Activated T-cell treated with anti-CD3 and anti-CD28 coated beads, Interleukin-2, amount 50 U/mL, for 72 hours (primary cell): ENCODE results near the gene WWOX. TPM values are rescaled to one million over a fixed set of nuclear protein-coding genes. Genes with fewer than 3 reads are reported as not detected.
"Not testable (repeated sequence)": the region's sequence is repeated elsewhere in the genome, so short reads cannot be mapped to it uniquely, and the experiment has no call there.

Experiments used
- ATAC-seq, 2 donors: fragments of 150-1000 bp; cut with Tn5 transposase; replicated peaks in 1 of 2; 2 replicates each; pipeline ENCODE4 v1.10.0; 2021; ENCODE audit warnings: moderate library complexity in 2 of 2, mild to moderate bottlenecking in 1 of 2
- DNase-seq, 2 donors: peaks; one replicate each; pipeline ENCODE4 v3.0.0; 2021 to 2022; ENCODE audit warnings: mixed read lengths in 1 of 2
- H3K27ac Mint-ChIP-seq: one replicate; pipeline ENCODE4 v1.8.0; 2022; ENCODE audit warnings: mild to moderate bottlenecking, moderate library complexity, mixed read lengths
- H3K27me3 Mint-ChIP-seq: one replicate; pipeline ENCODE4 v1.8.0; 2022; ENCODE audit warnings: low read depth, mixed read lengths
- H3K36me3 Mint-ChIP-seq, 2 donors: one replicate each; pipeline ENCODE4 v1.8.0; 2022; ENCODE audit warnings: mixed read lengths in 2 of 2, mild to moderate bottlenecking in 1 of 2; ENCODE audit not compliant: insufficient read depth in 2 of 2
- H3K4me1 Mint-ChIP-seq: one replicate; pipeline ENCODE4 v1.8.0; 2022; ENCODE audit warnings: low read depth, mixed read lengths
- H3K4me3 Mint-ChIP-seq, 2 donors: one replicate each; pipeline ENCODE4 v1.8.0; 2022; ENCODE audit warnings: mild to moderate bottlenecking in 2 of 2, mixed read lengths in 2 of 2, moderate library complexity in 2 of 2
- H3K9me3 Mint-ChIP-seq, 2 donors: one replicate each; pipeline ENCODE4 v1.8.0; 2022; ENCODE audit warnings: mixed read lengths in 2 of 2
- total RNA-seq, 2 donors: library from RNA; stranded (reverse); gene quantifications; one replicate each; pipeline ENCODE4 v1.2.3, GENCODE V29; 2022

WWOX gene
- total RNA-seq, 2 donors from 2014 or later = 21.2 to 21.5 TPM

DNA sequence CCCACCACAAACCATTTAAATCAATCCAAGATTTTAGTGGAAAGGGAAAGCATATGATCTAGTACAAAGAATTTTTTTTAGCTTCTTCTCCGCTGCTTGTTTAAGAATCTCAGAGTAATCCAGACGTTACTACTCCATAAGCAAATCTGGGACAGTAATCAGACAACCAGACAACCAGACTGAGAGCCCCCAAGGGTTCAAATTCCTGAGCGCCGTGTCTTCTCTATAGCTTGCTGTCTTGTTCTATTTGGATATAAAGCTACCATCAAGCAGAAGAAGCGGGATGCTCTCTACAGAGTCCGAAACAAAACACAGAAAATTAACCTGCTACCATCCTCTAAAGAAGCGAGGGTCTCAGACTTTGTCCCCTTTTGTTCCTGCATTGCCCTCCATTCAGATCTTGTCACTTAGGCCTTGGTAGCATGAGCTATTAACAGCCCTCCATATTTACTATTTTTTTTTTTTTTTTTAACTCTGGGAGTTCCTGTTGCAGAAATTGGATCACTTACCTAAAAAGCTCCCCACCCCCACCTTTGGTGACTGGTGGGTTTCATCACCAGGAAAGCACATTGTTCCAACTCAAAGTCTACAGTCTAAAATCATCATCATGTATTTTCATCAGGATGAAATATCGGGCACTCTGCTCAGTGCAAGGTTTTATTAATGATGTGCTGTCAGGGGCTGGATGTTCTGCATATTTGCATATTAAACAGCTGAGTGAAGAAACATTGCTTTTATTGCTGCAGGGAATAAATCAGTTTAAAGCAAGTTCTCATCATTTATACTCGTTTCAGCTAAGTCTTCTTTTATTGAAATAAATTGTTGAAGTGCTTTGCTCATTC lies 576.7 kb downstream of the WWOX start:
- Mint-ChIP-seq H3K27me3 (no peaks in the 10 kb centered on the region), H3K4me1 (no peaks in the 10 kb centered on the region), H3K4me3 (no peak overlapping the region), H3K9me3 (no peaks in the 10 kb centered on the region), H3K27ac (no peak overlapping the region), H3K36me3 (no peaks in the 10 kb centered on the region)
- DNase-seq (no peak), ATAC-seq (no peak)

DNA sequence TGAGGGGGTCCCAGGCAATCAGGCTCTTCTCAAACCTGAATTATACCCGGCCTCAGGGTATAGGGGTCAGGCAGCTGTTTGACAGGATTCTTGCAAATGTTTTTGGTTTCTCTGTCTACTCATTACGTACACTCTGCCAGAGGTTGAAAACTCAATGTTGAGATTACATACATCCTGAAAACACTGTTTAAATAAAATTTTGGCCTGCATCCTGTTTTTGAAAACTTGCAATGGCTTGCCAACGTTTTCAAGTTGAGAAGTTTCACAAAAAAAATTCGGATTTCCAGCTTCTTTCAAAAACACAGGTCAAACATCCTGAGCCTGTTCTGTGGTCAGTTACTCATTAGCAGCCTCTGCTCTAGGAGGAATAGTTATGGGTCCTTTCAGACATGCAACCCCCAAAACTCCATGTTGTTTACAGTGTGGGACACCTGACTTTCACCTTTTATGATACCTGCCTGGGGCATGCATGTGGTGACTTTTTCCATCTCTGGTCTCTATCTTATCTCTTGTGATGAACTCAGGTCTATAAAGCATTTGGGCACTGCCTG lies 577.8 kb downstream of the WWOX start:
- ATAC-seq = no peak

DNA sequence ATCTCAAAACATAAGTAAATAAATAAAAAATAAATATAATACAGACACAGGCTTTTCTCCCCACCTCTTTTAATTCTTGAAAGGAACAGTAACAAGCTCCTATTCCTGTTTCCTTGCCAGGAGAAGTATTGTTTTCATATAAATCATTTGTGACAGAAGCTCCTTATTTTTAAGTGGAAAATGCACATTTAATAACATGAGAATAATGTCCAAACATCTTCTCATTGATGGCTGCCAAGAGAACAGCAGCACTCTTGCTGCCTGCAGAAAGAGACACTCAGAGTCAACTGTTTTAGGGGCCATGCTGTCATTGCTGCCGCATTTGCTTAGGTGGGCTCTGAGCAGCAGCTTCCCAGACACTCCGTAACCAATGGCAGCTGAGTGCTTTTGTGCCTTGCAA lies 580.1 kb downstream of the WWOX start:
- Mint-ChIP-seq H3K4me3 (no peak overlapping the region), H3K9me3 (no peaks in the 10 kb centered on the region), H3K27ac (no peak overlapping the region), H3K4me1 (no peaks in the 10 kb centered on the region), H3K27me3 (no peaks in the 10 kb centered on the region), H3K36me3 (no peaks in the 10 kb centered on the region)
- ATAC-seq (no peak), DNase-seq (no peak)

More for the DNA sequence above, 577.8 kb downstream of the WWOX start:
- DNase-seq = no peak
- no peaks in the 10 kb centered on the region for H3K9me3 Mint-ChIP-seq
- H3K4me3 Mint-ChIP-seq = no peak overlapping the region
- no peaks in the 10 kb centered on the region for H3K27me3 Mint-ChIP-seq
- no peaks in the 10 kb centered on the region for H3K36me3 Mint-ChIP-seq
- no peak overlapping the region for H3K27ac Mint-ChIP-seq
- no peaks in the 10 kb centered on the region for H3K4me1 Mint-ChIP-seq

DNA sequence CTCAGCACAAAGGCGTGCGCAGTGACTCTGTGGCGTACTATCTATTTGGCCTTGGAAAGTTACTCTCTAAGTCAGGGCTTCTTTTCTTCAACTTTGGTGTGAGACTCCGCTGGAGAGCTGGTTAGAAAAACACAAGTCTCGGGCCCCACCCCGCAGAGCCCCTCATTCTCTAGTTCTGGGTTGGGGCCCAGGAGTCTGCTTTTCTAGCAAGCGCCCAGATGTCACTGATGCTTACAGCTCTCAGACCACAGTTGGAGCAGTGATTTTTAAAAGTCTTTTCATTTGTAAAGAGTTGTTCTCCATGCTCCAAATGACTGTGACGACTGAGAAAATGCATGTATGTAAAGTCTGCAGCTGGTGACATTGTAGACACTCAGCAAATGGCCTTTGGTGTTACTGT lies 582.3 kb downstream of the WWOX start:
- ATAC-seq (no peak), DNase-seq (no peak)
- Mint-ChIP-seq H3K9me3 (no peaks in the 10 kb centered on the region), H3K36me3 (no peaks in the 10 kb centered on the region), H3K27ac (no peak overlapping the region), H3K4me3 (no peak overlapping the region), H3K4me1 (no peaks in the 10 kb centered on the region), H3K27me3 (no peaks in the 10 kb centered on the region)

DNA sequence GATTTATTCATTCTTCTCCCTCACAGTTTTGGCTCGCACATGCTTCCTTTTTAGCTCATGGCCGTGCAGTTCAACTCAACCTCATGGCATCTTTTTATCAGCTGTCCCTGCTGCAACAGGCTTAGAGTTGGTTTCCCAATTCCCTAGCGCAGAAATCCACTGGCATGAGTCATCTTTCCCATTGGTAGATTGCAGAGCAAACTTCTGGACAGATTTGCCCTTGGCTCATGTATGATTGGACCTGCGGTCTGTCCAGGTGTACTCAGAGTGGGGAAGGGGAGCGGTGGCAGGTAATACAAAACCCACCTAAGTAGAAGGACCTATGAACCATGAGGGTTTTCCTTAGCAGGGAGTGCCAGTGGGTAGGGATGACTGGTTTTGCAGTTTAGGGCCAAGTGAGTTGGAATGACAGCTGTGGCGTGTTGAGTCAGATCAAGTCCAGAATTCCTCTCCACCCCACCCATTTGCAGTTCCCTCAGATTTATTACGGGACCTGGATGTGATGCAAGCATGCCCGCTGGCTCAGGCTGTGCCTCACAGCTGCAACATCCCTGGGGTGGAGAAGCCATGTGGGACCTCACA lies 584.7 kb downstream of the WWOX start:
- H3K36me3 Mint-ChIP-seq = no peaks in the 10 kb centered on the region
- H3K27ac Mint-ChIP-seq = no peak overlapping the region
- H3K4me3 Mint-ChIP-seq = no peak overlapping the region
- H3K4me1 Mint-ChIP-seq = no peaks in the 10 kb centered on the region
- H3K27me3 Mint-ChIP-seq = no peaks in the 10 kb centered on the region
- ATAC-seq = no peak
- no peak for DNase-seq
- no peaks in the 10 kb centered on the region for H3K9me3 Mint-ChIP-seq

DNA sequence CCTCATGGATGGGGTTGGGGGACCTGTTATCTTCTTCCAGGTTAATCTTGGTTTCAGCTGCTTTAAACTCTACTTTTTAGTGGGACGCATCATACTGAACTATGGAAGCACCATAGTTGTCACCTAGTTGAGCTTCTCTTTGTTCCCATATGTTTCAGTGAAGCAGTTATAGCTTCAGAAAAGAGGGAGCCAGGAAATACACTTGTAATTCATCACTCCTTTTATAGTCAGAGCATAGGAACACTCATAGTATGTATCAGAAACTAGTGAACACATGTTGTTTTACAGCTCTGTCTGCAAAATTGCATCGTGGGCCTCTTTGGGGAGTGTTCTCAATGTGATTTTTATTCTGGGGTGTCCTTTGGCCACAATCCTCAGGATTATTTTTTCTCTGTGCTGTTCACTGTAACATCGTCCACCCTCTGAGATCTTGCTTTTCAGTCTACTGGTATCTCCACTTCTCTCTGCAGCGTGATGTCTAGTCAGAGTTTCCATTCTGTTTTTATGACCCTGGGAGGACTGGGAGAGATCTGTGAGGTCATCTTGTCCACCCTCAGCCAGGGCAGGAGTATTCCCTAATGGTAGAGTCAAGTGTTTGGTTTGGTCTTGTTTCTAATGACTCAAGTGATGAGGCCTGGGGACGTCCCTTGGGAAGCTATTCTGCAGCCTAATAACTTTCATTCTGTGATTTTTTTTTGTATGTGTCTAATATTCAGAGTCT lies 585.4 kb downstream of the WWOX start:
- DNase-seq (no peak), ATAC-seq (no peak)
- Mint-ChIP-seq H3K4me3 (no peak overlapping the region), H3K27me3 (no peaks in the 10 kb centered on the region), H3K36me3 (no peaks in the 10 kb centered on the region), H3K27ac (no peak overlapping the region), H3K4me1 (no peaks in the 10 kb centered on the region), H3K9me3 (no peaks in the 10 kb centered on the region)

DNA sequence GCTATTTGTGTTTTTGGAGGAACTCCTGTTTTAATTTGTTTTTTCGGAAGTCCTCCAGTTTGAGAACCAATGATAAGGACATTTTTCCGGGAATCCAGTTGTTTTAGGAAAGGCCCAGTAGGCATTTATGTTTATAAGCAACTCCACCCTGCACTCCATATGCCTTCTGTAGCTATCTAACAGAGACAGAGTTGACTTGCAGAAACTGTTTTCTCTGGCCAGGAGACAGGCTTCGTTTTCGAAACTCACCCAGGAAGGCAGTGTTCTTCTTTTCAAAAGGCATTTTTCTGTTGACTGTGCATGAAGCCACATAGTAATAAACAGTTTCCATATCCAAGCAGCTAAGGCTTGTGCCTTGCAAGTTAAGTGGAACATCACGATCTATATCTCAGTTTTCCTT lies 587.1 kb downstream of the WWOX start:
- H3K4me1 Mint-ChIP-seq = no peaks in the 10 kb centered on the region
- H3K4me3 Mint-ChIP-seq = no peak overlapping the region
- H3K27me3 Mint-ChIP-seq = no peaks in the 10 kb centered on the region
- ATAC-seq (no peak), DNase-seq (no peak)
- H3K27ac Mint-ChIP-seq = no peak overlapping the region
- H3K36me3 Mint-ChIP-seq = no peaks in the 10 kb centered on the region
- H3K9me3 Mint-ChIP-seq = no peaks in the 10 kb centered on the region

DNA sequence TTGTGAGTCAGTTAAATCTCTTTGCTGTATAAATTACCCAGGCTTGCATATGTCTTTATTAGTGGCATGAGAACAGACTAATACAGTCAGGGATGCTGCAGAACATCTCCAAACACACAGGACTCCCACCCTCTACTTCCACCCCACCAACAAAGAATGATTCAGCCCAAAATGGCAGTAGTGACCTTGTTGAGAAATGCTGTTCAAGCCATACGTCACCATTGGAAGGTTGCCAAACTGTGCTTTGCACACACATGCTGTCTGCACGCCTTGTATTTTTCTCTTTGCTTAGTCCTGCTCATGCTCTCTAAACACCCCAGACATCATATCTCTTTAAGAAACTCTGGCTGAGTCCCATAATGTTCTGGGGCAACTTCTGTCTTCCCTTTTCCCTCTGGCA lies 589.6 kb downstream of the WWOX start:
- no peak overlapping the region for H3K27ac Mint-ChIP-seq
- ATAC-seq = no peak
- DNase-seq = no peak
- H3K27me3 Mint-ChIP-seq = no peaks in the 10 kb centered on the region
- no peak overlapping the region for H3K4me3 Mint-ChIP-seq
- H3K9me3 Mint-ChIP-seq = no peaks in the 10 kb centered on the region
- H3K36me3 Mint-ChIP-seq = no peaks in the 10 kb centered on the region
- H3K4me1 Mint-ChIP-seq = no peaks in the 10 kb centered on the region

DNA sequence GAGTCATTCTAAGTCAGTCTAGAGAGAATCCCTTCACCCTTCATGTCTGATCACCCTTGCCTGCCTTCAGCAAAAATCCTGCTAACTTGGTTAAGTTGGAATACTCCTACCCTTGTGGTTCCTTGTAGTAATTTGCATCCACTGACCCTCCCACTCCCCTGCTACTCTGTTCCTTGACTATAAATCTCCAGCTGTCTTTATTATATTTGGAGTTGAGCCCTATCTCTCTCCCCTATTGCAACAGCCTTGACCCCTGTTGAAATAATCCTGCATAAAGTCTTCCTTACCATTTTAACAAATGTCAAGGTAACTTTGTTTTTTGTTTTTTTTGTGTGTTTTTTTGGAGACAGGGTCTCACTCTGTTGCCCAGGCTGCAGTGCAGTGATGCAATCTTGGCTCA lies 590.1 kb downstream of the WWOX start:
- ATAC-seq (no peak), DNase-seq (no peak)
- Mint-ChIP-seq H3K27me3 (no peaks in the 10 kb centered on the region), H3K36me3 (no peaks in the 10 kb centered on the region), H3K27ac (no peak overlapping the region), H3K9me3 (peaks cover 0 to 1% of the 10 kb centered on the region in 2 donors), H3K4me3 (no peak overlapping the region), H3K4me1 (no peaks in the 10 kb centered on the region)

DNA sequence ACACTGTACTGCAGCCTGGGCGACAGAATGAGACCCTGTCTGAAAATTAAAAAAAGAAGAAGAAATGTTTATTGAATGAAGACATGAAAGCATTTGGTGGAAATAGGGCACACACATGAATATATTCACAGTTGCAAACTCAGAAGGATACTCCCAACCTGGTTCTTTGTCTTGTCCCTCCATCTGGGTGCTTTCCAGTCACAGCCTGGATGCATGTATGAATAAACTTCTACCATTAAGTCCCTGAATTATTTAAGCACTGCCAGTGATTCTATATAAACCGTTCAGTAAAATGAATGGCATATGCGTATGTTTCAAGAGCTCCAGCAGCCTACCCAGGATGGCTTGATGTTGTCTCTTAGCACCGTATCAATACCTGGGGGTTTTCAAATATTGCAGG lies 591.1 kb downstream of the WWOX start:
- H3K4me3 Mint-ChIP-seq = no peak overlapping the region
- ATAC-seq = no peak

DNA sequence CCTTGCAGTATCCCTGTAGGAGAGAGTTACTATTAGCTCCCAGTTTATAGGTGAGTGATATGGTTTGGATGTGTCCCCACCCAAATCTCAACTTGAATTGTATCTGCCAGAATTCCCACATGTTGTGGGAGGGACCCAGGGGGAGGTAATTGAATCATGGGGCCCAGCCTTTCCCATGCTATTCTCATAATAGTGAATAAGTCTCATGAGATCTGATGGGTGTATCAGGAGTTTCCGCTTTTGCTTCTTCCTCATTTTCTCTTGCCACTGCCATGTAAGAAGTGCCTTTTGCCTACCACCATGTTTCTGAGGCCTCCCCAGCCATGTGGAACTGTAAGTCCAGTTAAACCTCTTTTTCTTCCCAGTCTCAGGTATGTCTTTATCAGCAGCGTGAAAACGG lies 592.3 kb downstream of the WWOX start:
- H3K27ac Mint-ChIP-seq, DNase-seq, H3K4me1 Mint-ChIP-seq, ATAC-seq, H3K27me3 Mint-ChIP-seq, H3K9me3 Mint-ChIP-seq, H3K4me3 Mint-ChIP-seq, H3K36me3 Mint-ChIP-seq: not testable (repeated sequence)

More for the DNA sequence above, 591.1 kb downstream of the WWOX start:
- no peak for DNase-seq
- Mint-ChIP-seq H3K36me3 (no peaks in the 10 kb centered on the region), H3K27me3 (no peaks in the 10 kb centered on the region), H3K9me3 (peaks cover 0 to 1% of the 10 kb centered on the region in 2 donors), H3K4me1 (no peaks in the 10 kb centered on the region), H3K27ac (no peak overlapping the region)

DNA sequence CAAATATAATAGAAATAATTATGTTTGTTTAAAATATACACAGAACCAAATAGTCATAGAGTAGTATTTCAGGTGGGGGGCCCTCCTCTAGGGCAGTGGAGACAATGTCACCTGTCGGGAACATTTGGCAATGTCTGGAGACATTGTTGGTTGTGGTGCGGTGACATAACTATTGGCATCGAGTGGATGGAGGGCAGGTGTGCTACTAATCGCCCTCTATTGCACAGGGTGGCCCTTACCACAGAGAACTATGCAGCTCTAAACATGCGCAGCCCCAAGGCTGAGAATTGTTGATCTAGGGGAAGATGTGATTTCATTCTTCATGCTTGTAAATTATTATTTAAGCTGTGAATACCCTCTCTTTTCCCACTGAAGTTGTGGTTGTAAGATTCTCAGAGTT lies 594.0 kb downstream of the WWOX start:
- no peak for DNase-seq
- Mint-ChIP-seq H3K27ac (no peak overlapping the region), H3K4me1 (no peaks in the 10 kb centered on the region), H3K27me3 (no peaks in the 10 kb centered on the region), H3K36me3 (no peaks in the 10 kb centered on the region), H3K9me3 (peaks cover 0 to 1% of the 10 kb centered on the region in 2 donors), H3K4me3 (no peak overlapping the region)
- ATAC-seq = no peak

DNA sequence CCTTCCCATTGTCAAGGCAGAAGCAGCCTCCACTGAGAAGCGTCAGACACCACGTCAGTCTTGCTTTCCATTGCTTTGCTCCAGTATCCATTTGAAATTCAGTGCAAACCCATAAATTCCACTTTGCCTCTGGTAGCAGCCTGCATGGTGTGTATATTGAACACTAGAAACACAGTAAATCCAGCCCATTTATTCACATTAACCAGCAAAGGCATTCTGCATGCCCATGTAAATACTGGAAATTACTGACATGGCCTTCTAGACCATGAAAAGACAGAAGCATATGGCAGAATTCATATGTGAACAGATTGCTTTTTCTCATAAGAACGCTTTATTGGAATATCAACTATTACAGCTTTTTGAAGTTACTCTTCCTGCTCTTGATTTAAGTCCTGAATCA lies 595.0 kb downstream of the WWOX start:
- H3K4me1 Mint-ChIP-seq = no peaks in the 10 kb centered on the region
- no peaks in the 10 kb centered on the region for H3K36me3 Mint-ChIP-seq
- no peak for DNase-seq
- no peak overlapping the region for H3K27ac Mint-ChIP-seq
- ATAC-seq = no peak
- no peaks in the 10 kb centered on the region for H3K27me3 Mint-ChIP-seq
- peaks cover 0 to 1% of the 10 kb centered on the region in 2 donors for H3K9me3 Mint-ChIP-seq
- H3K4me3 Mint-ChIP-seq = no peak overlapping the region
